Prostate gland (tissue), 2 donors: Measurements from ENCODE around the gene ZNF83.

Experiments
- CTCF ChIP-seq, 4 experiments: fragments of 200-600 bp in 2 of 4; fragments of 450-650 bp in 2 of 4; sonication (generic) in 2 of 4; IDR thresholded peaks; 1 replicate in 3 of 4; 2 replicates in 1 of 4; pipeline ENCODE4 v1.5.1; 2016 to 2019; ENCODE audit warnings: antibody characterized with exemption in 4 of 4, mild to moderate bottlenecking in 2 of 4, moderate library complexity in 2 of 4
- POLR2A ChIP-seq: fragments of 450-650 bp; IDR thresholded peaks from one replicate; pipeline ENCODE4 v1.6.1; 2016; ENCODE audit warnings: antibody characterized with exemption, mild to moderate bottlenecking

GRCh38 chr19:52640916-52641315 lies 2.8 kb upstream of the ZNF83 start:
- TF ChIP-seq POLR2A (no peak), CTCF (IDR thresholded peaks at IDR 0.05) (no peak)
